Erythroblast (primary cell): ENCODE results near the gene PRPSAP1.
"Not testable (repeated sequence)": the region's sequence is repeated elsewhere in the genome, so short reads cannot be mapped to it uniquely, and the experiment has no call there.

Experiments used
- DNase-seq, 2 experiments: peaks; one replicate each; lab custom pipeline; 2025; lab: John Stamatoyannopoulos, UW
- GATA1 ChIP-seq: IDR thresholded peaks from 2 replicates; pipeline ENCODE4 v1.6.1; 2011; ENCODE audit warnings: low read depth, mild to moderate bottlenecking, control low read depth, low read length, moderate library complexity
- POLR2A ChIP-seq: IDR thresholded peaks from 2 replicates; pipeline ENCODE4 v1.6.1; 2011; ENCODE audit warnings: mild to moderate bottlenecking, low read length

The PRPSAP1 gene

DNA sequence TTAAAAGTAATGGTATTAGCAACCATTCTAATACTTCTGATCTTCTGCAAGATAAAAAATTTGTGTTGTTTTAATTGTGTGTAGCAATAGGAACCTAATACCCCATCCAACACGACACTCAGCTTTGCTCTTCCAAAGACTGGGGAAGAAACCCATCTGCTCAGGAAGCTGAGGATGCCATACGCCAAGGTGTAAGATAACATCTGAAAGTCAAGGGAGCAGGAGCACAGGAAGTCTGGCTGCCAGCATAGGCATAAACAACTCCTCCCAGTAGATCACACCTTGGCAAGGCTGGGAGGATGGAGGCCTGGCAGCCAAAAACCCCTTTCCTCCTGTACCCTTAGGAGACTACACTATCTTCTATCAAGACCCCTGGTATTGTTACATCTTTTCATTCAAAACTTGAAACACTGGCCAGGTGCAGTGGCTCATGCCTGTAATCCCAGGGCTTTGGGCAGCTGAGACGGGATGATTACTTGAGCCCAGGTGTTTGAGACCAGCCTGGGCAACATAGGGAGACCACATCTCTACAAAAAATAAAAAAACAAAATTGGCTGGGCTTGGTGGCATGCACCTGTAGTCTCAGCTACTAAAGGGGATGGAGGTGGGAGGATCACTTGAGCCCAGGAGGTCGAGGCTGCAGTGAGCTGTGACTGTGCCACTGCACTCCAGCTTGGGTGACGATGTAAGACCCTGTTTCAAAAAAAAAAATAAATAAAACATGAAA is 25.0 kb upstream of the PRPSAP1 start:
- no peak for TF ChIP-seq GATA1
- DNase-seq, result no peak

DNA sequence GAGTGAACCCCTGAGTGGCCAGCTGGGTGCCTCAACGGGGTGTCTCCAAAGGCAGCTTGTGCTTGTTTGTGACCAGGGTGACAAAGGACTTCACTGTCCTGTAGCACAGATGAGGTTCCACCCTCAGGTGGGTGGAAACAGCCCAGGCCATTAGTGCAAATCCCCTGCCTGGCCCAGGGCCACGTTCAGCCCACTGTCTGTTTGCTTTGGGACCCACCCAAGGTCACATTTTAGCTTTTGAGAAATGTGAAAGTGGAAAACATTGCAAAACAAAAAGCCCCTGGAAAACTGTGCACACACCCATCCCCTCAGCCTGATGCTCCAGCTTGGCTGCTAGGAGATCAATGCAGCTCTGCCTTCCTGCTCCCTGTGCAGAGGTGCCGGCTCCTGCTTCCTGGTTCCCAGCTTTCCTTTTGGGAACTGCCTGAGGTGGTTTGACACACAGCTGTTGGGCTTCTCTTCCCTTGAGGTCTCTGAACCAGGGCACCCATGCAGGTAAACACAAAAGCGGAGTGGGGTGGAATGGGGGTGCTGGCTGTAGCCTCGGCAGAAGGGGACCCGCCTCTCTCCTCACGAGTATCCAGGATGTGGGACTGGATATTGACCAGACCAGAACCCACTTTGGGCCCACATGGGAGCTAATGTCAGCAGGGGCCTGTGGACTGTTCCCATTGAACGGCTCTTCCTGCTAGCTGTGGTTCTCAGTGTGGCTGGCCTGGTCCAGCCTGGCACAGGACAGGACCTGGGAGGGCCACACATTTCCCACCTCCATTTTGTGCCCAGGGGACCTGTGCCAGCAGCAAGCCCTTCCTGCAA is 22.8 kb upstream of the PRPSAP1 start:
- no peak for DNase-seq
- no peak for TF ChIP-seq POLR2A
- no peak for TF ChIP-seq GATA1

- TF ChIP-seq POLR2A, result no peak
- no peak for TF ChIP-seq GATA1
- no peak for DNase-seq
Observed at GRCh38 chr17:76371656-76372628, 18.2 kb upstream of the PRPSAP1 start.

DNA sequence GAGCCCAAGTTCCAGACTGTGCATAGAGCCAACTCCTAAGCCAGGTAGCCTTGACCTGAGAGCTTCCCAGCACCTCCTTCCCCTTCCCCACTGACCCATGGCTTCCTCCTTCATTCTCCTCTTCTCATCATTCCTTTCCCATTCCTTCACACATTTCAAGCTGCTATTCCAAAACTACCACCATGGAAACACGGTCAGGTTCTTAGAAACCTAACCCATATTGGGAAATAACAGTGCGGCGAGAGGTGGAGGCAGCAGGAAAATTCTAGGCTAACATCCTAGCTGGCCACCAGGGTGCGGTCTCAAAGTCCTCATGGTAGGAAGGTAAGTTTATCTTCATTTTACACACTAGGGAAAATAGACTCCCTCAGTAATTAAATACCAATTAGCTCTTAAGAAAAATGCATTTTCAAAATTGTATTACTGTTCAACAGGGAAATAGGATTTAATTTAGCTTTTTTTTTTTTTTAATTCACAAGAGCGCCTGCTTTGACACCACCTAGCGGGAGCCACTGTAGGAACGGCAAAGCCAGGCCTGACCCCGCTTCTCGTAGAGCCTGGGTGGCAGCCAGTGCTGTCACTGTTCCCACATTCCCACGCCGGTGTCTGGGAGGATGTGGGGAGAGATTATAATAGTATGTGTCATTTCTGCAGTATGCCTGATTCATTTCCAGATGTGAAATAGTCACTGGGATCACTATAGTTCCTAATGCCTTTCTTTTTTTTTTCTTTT is 16.7 kb upstream of the PRPSAP1 start:
- DNase-seq, result no peak
- TF ChIP-seq POLR2A (no peak), GATA1 (no peak)

GRCh38 chr17:76369804-76370203 is 16.1 kb upstream of the PRPSAP1 start:
- no peak for DNase-seq
- no peak for TF ChIP-seq POLR2A
- no peak for TF ChIP-seq GATA1

GRCh38 chr17:76369379-76369778 is 15.7 kb upstream of the PRPSAP1 start:
- no peak for TF ChIP-seq POLR2A
- no peak for TF ChIP-seq GATA1
- DNase-seq, result no peak

DNA sequence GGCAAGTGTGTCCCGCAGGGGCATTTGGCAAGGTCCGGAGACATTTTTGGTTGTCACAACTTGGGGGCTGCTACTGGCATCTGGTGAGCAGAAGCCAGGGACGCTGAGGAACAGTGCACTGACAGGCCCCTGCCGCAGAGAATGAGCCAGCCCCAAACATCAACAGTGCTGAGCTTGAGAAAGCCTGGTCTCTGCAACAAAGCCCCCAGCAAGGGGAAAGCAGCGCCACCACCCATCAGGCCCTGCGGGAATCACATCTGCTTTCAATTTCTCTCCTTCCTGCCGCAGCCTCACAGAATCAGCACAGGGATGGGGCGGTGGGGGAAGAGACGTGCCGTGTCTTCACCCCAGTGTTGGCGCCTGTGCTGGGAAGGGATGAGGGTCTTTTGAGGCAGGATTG is 14.8 kb upstream of the PRPSAP1 start:
- DNase-seq, result no peak
- TF ChIP-seq GATA1 (no peak), POLR2A (no peak)

GRCh38 chr17:76367642-76368041 is 13.9 kb upstream of the PRPSAP1 start:
- no peak for DNase-seq
- TF ChIP-seq POLR2A (no peak), GATA1 (no peak)

GRCh38 chr17:76366247-76366646 is 12.5 kb upstream of the PRPSAP1 start:
- TF ChIP-seq POLR2A (no peak), GATA1 (no peak)
- DNase-seq, result no peak

DNA sequence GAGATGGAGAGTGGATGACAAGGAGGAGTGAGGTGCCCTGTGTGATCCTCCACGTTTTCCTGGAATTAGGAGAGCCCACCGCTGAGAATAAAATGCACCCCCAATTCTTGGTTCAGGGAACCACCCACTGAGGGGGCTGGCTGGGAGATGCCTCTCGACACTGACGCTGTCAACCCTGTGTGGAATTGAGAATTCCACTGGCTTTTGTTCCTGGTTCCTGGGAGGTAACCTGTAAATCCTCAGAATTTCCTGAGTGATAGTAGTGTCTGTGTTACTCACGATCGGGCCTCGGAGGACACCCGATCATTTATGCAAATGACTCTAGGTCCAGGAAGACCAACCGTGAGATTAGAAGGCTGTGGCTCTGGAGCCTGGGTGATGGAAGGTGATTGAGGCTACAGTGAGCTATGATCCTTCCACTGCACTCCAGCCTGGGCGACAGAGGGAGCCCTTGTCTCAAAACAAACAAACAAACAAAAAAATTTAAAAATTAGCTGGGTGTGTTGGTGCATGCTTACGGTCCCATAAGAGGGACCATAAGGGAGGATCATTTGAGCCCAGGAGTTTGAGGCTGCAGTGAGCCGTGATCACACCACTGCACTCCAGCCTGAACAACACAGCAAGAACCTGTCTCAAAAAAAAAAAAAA is 11.7 kb upstream of the PRPSAP1 start:
- TF ChIP-seq GATA1, result no peak
- TF ChIP-seq POLR2A, result no peak
- DNase-seq, result peak; percentile 37 to 48

DNA sequence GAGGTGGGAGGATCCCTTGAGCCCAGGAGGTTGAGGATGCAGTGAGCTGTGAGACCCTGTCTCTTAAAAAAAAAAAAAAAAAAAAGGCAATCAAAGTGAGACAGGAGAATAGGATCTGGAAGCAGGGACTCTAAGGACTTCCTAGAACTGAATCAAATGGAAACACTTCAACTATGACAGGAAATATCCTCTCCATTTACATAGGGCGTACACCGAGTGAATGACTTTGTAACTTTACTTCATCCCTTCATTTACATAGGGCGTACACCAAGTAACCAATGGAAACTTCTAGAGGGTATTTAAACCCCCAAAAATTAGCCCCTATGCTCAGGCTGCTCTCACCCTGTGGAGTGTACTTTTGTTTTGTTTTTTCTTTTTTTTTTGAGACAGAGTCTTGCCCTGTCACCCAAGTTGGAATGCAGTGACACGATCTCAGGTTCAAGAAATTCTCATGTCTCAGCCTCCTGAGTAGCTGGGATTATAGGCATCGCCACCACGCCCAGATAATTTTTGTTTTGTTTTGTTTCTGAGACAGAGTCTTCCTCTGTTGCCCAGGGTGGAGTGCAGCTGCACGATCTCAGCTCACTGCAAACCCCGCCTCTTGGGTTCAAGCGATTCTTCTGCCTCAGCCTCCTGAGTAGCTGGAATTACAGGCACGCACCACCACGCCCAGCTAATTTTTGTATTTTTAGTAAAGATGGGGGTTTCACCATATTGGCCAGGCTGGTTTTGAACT is 9.6 kb upstream of the PRPSAP1 start:
- TF ChIP-seq POLR2A (no peak), GATA1 (no peak)

DNA sequence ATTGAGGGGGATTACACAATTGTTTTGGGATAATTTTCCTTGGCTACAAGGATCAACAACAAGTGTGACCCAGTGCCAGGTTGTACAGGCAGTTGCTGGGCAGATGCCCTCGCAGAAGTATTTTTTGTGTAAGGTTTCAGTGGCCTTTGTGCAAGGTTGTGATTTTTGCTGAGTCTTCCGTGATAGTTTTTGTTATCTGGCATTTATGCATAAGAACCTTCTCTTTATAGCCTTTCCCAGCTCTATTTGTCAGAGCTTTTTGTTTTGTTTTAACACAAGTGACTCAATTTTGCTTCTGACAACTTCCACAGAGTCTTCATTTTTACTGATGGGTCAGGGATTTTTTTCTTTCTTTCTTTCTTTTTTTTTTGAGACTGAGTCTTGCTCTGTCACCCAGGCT is 6.7 kb upstream of the PRPSAP1 start:
- no peak for TF ChIP-seq GATA1
- no peak for TF ChIP-seq POLR2A
- DNase-seq, result no peak

More for the DNA sequence above, 9.6 kb upstream of the PRPSAP1 start:
- no peak for DNase-seq

GRCh38 chr17:76359776-76360175 is 6.1 kb upstream of the PRPSAP1 start:
- not testable (repeated sequence) for DNase-seq
